ENCODE data around the gene MARVELD1. TPM values are rescaled to one million over a fixed set of nuclear protein-coding genes. Genes with fewer than 3 reads are reported as not detected.
A peak's percentile ranks its signal among the peaks of the same experiment; 100 is the strongest.

MARVELD1 gene
- total and polyA plus RNA-seq, 2 of the 4 experiments (the other 2 are of a cell fraction): 12.0 to 68.1 TPM

DNA sequence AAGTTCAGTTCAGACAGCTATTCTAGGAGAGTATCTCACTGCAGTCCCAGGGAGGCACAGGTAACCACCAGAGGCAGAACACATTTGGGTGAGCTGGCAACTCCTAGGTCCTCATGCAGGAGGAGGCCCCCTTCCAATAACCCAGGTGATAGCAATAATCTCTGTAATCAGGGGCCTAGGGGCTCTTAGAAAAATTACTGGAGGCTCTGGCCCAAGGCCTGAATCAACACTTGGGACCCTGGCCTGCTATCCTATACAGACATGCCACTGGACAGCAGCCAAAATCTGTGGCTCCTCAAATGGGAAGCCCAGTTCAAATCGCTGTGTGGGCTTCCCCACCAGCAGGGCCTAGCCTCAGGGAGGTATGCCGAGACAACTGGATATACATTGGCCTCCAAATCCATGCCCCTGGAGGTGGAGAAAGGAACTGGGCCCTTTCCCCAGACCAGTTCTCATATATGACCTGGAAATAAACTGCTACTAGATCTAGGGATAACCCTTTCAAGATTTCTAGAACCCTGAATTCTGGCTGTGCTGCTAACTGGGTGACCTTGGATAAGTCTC, 28.1 kb upstream of the MARVELD1 start:
- dilution Hi-C loops (cut with HindIII; ENCODE audit: low sequenced_read_pairs, unreplicated experiment) (no loop called here), in situ Hi-C loops (cut with MboI; ENCODE audit: low sequenced_read_pairs) (no loop called here), intact Hi-C loops (cut with micrococcal nuclease) (no loop called here)
- 0 out of 2 replicates have a peak, but pooled peaks cover 4% of the 10 kb centered on the region for H3K36me3 ChIP-seq (ENCODE audit: control insufficient read depth, insufficient read depth, low read length)
- peak overlapping the region; percentile 78 for H2BK5ac ChIP-seq (ENCODE audit: low read depth, low read length, poor library complexity, severe bottlenecking)
- CTCF ChIA-PET: interaction anchor here (0.8 to 1.2 kb wide), 2 partner anchors 9 to 16 kb away, joined by 3 read pairs; no protein-coding TSS in a partner anchor
- H3K4me1 ChIP-seq (ENCODE audit: control insufficient read depth, insufficient read depth, low read length): peaks cover 28% of the 10 kb centered on the region
- H4K91ac ChIP-seq (ENCODE audit: insufficient read depth, low read depth, low read length): peak overlapping the region; percentile 75
- H3K27me3 ChIP-seq (ENCODE audit: control insufficient read depth, insufficient read depth, low read length): no peaks in the 10 kb centered on the region
- H2BK15ac ChIP-seq (ENCODE audit: low read depth, low read length): peak overlapping the region; percentile 34; the same call in 2 of the 3 replicates
- no peaks in the 10 kb centered on the region for H3K9me3 ChIP-seq (ENCODE audit: control insufficient read depth, insufficient read depth, low read length)
- no TSS peak for BruUV-seq (replicated peaks)
- ATAC-seq (ENCODE audit: low read depth) (no peak), DNase-seq (peak; percentile 58)
- peaks cover 39% of the 10 kb centered on the region for H4K20me1 ChIP-seq (ENCODE audit: insufficient read depth, low read length)
- peak overlapping the region; percentile 92 for H2AK9ac ChIP-seq (replicated peaks; ENCODE audit: low read depth, low read length, poor library complexity)
- peak overlapping the region; percentile 82 for H2BK120ac ChIP-seq (ENCODE audit: low read depth, low read length)
- peak overlapping the region; percentile 64 for H2AFZ ChIP-seq (replicated peaks; ENCODE audit: low read length, poor library complexity)
- H3K4ac ChIP-seq (ENCODE audit: low read depth, low read length): peak overlapping the region; percentile 82
- peak overlapping the region; percentile 40 for H2BK20ac ChIP-seq (ENCODE audit: low read depth, low read length)
- H3K14ac ChIP-seq (replicated peaks; ENCODE audit: low read depth, low read length): peak overlapping the region; percentile 70
- H3K18ac ChIP-seq (ENCODE audit: low read depth, low read length): peak overlapping the region; percentile 22; the same call in 1 of the 2 replicates
- H3K4me2 ChIP-seq (ENCODE audit: low read depth, low read length): peak overlapping the region; percentile 94
- peak overlapping the region; percentile 83 for H2AK5ac ChIP-seq (ENCODE audit: low read depth, low read length)
- peak overlapping the region; percentile 98 for H3K4me3 ChIP-seq (ENCODE audit: insufficient read depth, low read depth, low read length)
- peak overlapping the region; percentile 98 for H3K9ac ChIP-seq (ENCODE audit: low read depth, low read length)
- H3K79me1 ChIP-seq (ENCODE audit: low read depth in 1 of 2, low read length in 2 of 2): peaks cover 3 to 52% of the 10 kb centered on the region in 2 experiments; a peak in 3 of 4 replicates
- TF ChIP-seq, protein P1, sequence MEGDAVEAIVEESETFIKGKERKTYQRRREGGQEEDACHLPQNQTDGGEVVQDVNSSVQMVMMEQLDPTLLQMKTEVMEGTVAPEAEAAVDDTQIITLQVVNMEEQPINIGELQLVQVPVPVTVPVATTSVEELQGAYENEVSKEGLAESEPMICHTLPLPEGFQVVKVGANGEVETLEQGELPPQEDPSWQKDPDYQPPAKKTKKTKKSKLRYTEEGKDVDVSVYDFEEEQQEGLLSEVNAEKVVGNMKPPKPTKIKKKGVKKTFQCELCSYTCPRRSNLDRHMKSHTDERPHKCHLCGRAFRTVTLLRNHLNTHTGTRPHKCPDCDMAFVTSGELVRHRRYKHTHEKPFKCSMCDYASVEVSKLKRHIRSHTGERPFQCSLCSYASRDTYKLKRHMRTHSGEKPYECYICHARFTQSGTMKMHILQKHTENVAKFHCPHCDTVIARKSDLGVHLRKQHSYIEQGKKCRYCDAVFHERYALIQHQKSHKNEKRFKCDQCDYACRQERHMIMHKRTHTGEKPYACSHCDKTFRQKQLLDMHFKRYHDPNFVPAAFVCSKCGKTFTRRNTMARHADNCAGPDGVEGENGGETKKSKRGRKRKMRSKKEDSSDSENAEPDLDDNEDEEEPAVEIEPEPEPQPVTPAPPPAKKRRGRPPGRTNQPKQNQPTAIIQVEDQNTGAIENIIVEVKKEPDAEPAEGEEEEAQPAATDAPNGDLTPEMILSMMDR (conservative IDR thresholded peaks at IDR 0.05; ENCODE audit: low read depth, low read length): peak; percentile 42
- TF ChIP-seq POLR2A (IDR thresholded peaks at IDR 0.05; ENCODE audit: low read depth, low read length) (peak; percentile 53), CHD1 (IDR thresholded peaks at IDR 0.05; ENCODE audit: low read depth, low read length) (0 out of 2 replicates have a peak, but pooled peaks have one; percentile 22), RFX5 (IDR thresholded peaks at IDR 0.05; ENCODE audit: low read depth, low read length) (no peak), FOS (IDR thresholded peaks at IDR 0.05; ENCODE audit: low read depth, low read length) (no peak), SMC3 (IDR thresholded peaks at IDR 0.05; ENCODE audit: low read depth, low read length) (no peak)
- H4K8ac ChIP-seq (ENCODE audit: low read depth in 2 of 2, low read length in 2 of 2): peak overlapping the region in 1 of 2 experiments; percentile 78; a peak in 3 of 4 replicates
- H3K9me1 ChIP-seq (ENCODE audit: insufficient read depth, low read length): peaks cover 13% of the 10 kb centered on the region
- POLR2A ChIA-PET (ENCODE audit: unreplicated experiment): no interaction called here
- H3K23ac ChIP-seq (ENCODE audit: low read depth, low read length): peak overlapping the region; percentile 69
- peak overlapping the region; percentile 87 for H3K27ac ChIP-seq (ENCODE audit: insufficient read depth, low read length)
- no CpG with 5 or more reads among the region's 2 CpGs for WGBS, 2 experiments (ENCODE audit: extremely low coverage in 2 of 2, insufficient read length in 1 of 2)
- H4K5ac ChIP-seq (ENCODE audit: low read depth, low read length): peak overlapping the region; percentile 33; the same call in 1 of the 2 replicates
- peak overlapping the region; percentile 67 for H3K56ac ChIP-seq (ENCODE audit: extremely low read depth, insufficient read depth, low read length)

All from IMR-90 (cell line).